Fibroblast of upper back skin (primary cell): ENCODE results near the gene STIM1.
"Not testable (repeated sequence)": the region's sequence is repeated elsewhere in the genome, so short reads cannot be mapped to it uniquely, and the experiment has no call there.

Source experiments
- DNase-seq: peaks from one replicate; pipeline ENCODE4 v3.0.0-alpha.2; 2013

Gene STIM1

GRCh38 chr11:3989921-3990290, 134.4 kb downstream of the STIM1 start:
- no peak for DNase-seq

GRCh38 chr11:3990406-3990805, 134.9 kb downstream of the STIM1 start:
- DNase-seq: no peak

GRCh38 chr11:3992964-3993363, 137.5 kb downstream of the STIM1 start:
- no peak for DNase-seq

- no peak for DNase-seq
Observed at GRCh38 chr11:3994030-3994640, 138.7 kb downstream of the STIM1 start.

- no peak for DNase-seq
Observed at GRCh38 chr11:3995307-3995706, 139.8 kb downstream of the STIM1 start.

GRCh38 chr11:3995949-3996554, 140.6 kb downstream of the STIM1 start:
- peak; percentile 37 for DNase-seq

GRCh38 chr11:3996651-3997050, 141.2 kb downstream of the STIM1 start:
- no peak for DNase-seq

- DNase-seq: not testable (repeated sequence)
Observed at GRCh38 chr11:4004753-4005152, 149.3 kb downstream of the STIM1 start.

GRCh38 chr11:4006946-4007680, 151.6 kb downstream of the STIM1 start:
- DNase-seq: no peak

- DNase-seq: no peak
Observed at GRCh38 chr11:4008116-4008515, 152.7 kb downstream of the STIM1 start.

- not testable (repeated sequence) for DNase-seq
Observed at GRCh38 chr11:4016602-4017001, 161.1 kb downstream of the STIM1 start.

GRCh38 chr11:4017129-4017528, 161.7 kb downstream of the STIM1 start:
- no peak for DNase-seq

GRCh38 chr11:4018641-4019040, 163.2 kb downstream of the STIM1 start:
- DNase-seq: no peak

GRCh38 chr11:4019891-4020290, 164.4 kb downstream of the STIM1 start:
- DNase-seq: peak; percentile 20

GRCh38 chr11:4022669-4023068, 167.2 kb downstream of the STIM1 start:
- DNase-seq: no peak

- DNase-seq: peak; percentile 55
Observed at GRCh38 chr11:4025248-4025966, 169.9 kb downstream of the STIM1 start.

GRCh38 chr11:4025967-4026324, 170.5 kb downstream of the STIM1 start:
- peak; percentile 36 for DNase-seq

GRCh38 chr11:4026389-4026788, 170.9 kb downstream of the STIM1 start:
- no peak for DNase-seq

GRCh38 chr11:4027746-4028145, 172.3 kb downstream of the STIM1 start:
- DNase-seq: no peak

- DNase-seq: no peak
Observed at GRCh38 chr11:4030197-4030596, 174.7 kb downstream of the STIM1 start.

- DNase-seq: no peak
Observed at GRCh38 chr11:4032097-4032496, 176.6 kb downstream of the STIM1 start.

GRCh38 chr11:4035985-4036384, 180.5 kb downstream of the STIM1 start:
- DNase-seq: no peak

- peak; percentile 16 for DNase-seq
Observed at GRCh38 chr11:4039011-4039410, 183.5 kb downstream of the STIM1 start.

GRCh38 chr11:4040461-4040860, 185.0 kb downstream of the STIM1 start:
- DNase-seq: no peak
